Stimulated activated CD8-positive, alpha-beta memory T cell treated with anti-CD3 and anti-CD28 coated beads, Interleukin-12 subunit alpha, Interleukin-12 subunit beta, amount 100 ng/mL, for 4 hours (primary cell): ENCODE measurements around the gene ABCA9.

ENCODE experiments used
- DNase-seq: peaks from one replicate; pipeline ENCODE4 v3.0.0-alpha.2; 2020; ENCODE audit warnings: low read depth

The ABCA9 gene

GRCh38 chr17:69065113-69065512, 4.4 kb upstream of the ABCA9 start:
- DNase-seq: no peak

GRCh38 chr17:69064476-69064875, 3.7 kb upstream of the ABCA9 start:
- DNase-seq: no peak

GRCh38 chr17:69064001-69064400, 3.3 kb upstream of the ABCA9 start:
- DNase-seq: no peak

- no peak for DNase-seq
Observed at GRCh38 chr17:69062860-69063581, 2.3 kb upstream of the ABCA9 start.

- no peak for DNase-seq
Observed at GRCh38 chr17:69061721-69062556, 1.2 kb upstream of the ABCA9 start.

- DNase-seq: no peak
Observed at GRCh38 chr17:69059458-69060175, 1.1 kb downstream of the ABCA9 start.

- no peak for DNase-seq
Observed at GRCh38 chr17:69058165-69058564, 2.6 kb downstream of the ABCA9 start.

- no peak for DNase-seq
Observed at GRCh38 chr17:69057280-69057679, 3.4 kb downstream of the ABCA9 start.

- DNase-seq: no peak
Observed at GRCh38 chr17:69056179-69056823, 4.4 kb downstream of the ABCA9 start.

- DNase-seq: no peak
Observed at GRCh38 chr17:69055334-69055733, 5.4 kb downstream of the ABCA9 start.

GRCh38 chr17:69050999-69051775, 9.5 kb downstream of the ABCA9 start:
- no peak for DNase-seq

- no peak for DNase-seq
Observed at GRCh38 chr17:69048634-69049033, 12.1 kb downstream of the ABCA9 start.

- DNase-seq: no peak
Observed at GRCh38 chr17:69047368-69048263, 13.1 kb downstream of the ABCA9 start.

GRCh38 chr17:69046121-69046807, 14.5 kb downstream of the ABCA9 start:
- DNase-seq: no peak

- DNase-seq: no peak
Observed at GRCh38 chr17:69045646-69046045, 15.1 kb downstream of the ABCA9 start.

GRCh38 chr17:69044371-69044770, 16.4 kb downstream of the ABCA9 start:
- no peak for DNase-seq

GRCh38 chr17:69043098-69043734, 17.5 kb downstream of the ABCA9 start:
- DNase-seq: no peak

GRCh38 chr17:69042308-69042707, 18.4 kb downstream of the ABCA9 start:
- no peak for DNase-seq

- DNase-seq: no peak
Observed at GRCh38 chr17:69031839-69032238, 28.9 kb downstream of the ABCA9 start.
